Activated naive CD4-positive, alpha-beta T cell treated with anti-CD3 and anti-CD28 coated beads, Interleukin-2, amount 10 ng/mL, durations not matched to agents 7 days and 5 days (primary cell): ENCODE data around the gene YPEL4.

ENCODE experiments used
- CTCF ChIA-PET: fragments of 350-600 bp; sonication (Branson Sonifier 250); formaldehyde crosslinking; loops from one replicate; lab custom pipeline; 2021; ENCODE audit warnings: antibody characterized with exemption; lab: Charles Lee
- DNase-seq: peaks from one replicate; pipeline ENCODE4 v3.0.0-alpha.2; 2020
- H3K27ac Mint-ChIP-seq: one replicate; pipeline ENCODE4 v1.8.0; 2021; ENCODE audit warnings: mild to moderate bottlenecking, moderate library complexity, mixed read lengths
- H3K27me3 Mint-ChIP-seq: one replicate; pipeline ENCODE4 v1.8.0; 2021; ENCODE audit warnings: mild to moderate bottlenecking, mixed read lengths
- H3K36me3 Mint-ChIP-seq: one replicate; pipeline ENCODE4 v1.8.0; 2021; ENCODE audit warnings: mixed read lengths
- H3K4me1 Mint-ChIP-seq: one replicate; pipeline ENCODE4 v1.8.0; 2021; ENCODE audit warnings: mixed read lengths
- H3K4me3 Mint-ChIP-seq: one replicate; pipeline ENCODE4 v1.8.0; 2021; ENCODE audit warnings: mild to moderate bottlenecking, moderate library complexity, mixed read lengths
- H3K9me3 Mint-ChIP-seq: one replicate; pipeline ENCODE4 v1.8.0; 2021; ENCODE audit warnings: mixed read lengths

The YPEL4 gene

DNA sequence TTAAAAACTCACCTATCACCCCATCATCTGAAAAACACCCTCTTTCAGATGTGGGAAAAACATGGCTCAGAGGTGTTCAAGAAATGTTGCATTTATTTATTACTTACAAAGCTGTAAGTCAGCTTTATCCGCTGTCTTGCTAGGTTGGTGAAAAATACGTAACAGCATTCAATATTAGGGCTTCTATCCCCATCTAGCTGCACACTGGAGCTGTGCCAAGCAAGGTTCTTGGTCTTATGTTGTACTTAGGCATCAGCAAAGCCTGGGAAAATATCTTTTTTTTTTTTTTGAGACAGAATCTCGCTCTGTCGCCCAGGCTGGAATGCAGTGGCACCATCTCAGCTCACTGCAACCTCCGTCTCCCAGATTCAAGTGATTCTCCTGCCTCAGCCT, 44.7 kb downstream of the YPEL4 start:
- CTCF ChIA-PET, result interaction anchor here (0.6 to 1.6 kb wide), 4 partner anchors 37 to 191 kb away, joined by 3 to 6 read pairs (median 4); partner anchors contain the start of gene UBE2L6
- no peak for DNase-seq
- Mint-ChIP-seq H3K36me3 (no peaks in the 10 kb centered on the region), H3K4me3 (no peak overlapping the region), H3K27ac (no peak overlapping the region), H3K9me3 (no peaks in the 10 kb centered on the region), H3K4me1 (peaks cover 8% of the 10 kb centered on the region), H3K27me3 (peaks cover 29% of the 10 kb centered on the region)

DNA sequence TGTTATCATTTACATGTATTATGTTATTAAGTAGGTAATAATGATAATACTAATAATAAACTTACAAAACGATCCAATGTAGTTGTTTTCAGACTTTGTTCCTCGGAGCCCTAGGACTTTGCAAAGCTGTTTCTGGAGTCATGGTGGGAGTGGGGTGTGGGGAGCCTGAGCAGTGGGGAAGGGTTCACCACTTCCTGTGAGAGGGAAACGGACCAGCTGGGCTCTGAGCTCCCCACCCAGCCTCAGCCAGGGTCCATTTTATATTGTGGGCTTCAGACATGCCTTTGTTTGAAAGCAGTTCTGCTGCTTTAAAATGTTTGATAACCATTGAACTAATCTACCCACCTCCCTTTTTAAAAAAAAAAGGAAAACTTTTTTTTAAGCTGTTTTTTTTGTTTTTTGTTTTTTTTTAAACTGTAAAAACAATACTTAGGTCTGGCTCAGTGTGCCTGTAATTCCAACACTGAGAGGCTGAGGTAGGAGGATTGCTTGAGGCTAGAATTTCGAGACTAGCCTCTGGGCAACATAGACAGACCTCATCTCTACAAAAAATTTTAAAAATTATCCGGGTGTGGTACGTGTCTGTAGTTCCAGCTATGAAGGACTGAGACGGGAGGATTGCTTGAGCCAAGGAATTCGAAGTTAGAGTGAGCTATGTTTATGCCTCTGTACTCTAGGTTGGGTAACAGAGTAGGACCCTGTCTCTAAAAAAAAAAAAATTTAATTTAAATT, 45.2 kb downstream of the YPEL4 start:
- Mint-ChIP-seq H3K36me3 (no peaks in the 10 kb centered on the region), H3K4me1 (peaks cover 8% of the 10 kb centered on the region), H3K4me3 (no peak overlapping the region), H3K27ac (no peak overlapping the region), H3K27me3 (peaks cover 32% of the 10 kb centered on the region), H3K9me3 (no peaks in the 10 kb centered on the region)
- CTCF ChIA-PET, result interaction anchor here (0.6 to 1.6 kb wide), 4 partner anchors 37 to 191 kb away, joined by 3 to 6 read pairs (median 4); partner anchors contain the start of gene UBE2L6
- DNase-seq, result peak; percentile 25

DNA sequence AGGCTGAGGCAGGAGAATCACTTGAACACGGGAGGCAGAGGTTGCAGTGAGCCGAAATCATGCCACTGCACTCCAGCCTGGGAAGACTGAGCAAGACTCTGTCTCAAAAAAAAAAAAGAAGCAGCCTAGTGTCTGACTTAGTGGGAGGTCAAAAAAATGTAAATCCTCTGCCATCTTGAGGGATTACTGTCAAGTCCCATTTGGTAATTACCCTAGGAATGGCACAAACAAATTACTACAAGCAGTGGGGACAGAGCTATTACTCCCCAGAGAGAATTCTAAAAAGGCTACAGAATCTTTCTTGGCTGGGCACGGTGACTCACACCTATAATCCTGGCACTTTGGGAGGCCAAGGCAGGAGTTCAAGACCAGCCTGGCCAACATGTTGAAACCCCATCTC, 48.4 kb downstream of the YPEL4 start:
- CTCF ChIA-PET, result interaction anchor here (0.6 kb wide), 1 partner anchor 8 kb away, joined by 3 read pairs; no protein-coding TSS in a partner anchor
- H3K4me1 Mint-ChIP-seq, result peaks cover 8% of the 10 kb centered on the region
- H3K36me3 Mint-ChIP-seq, result no peaks in the 10 kb centered on the region
- peaks cover 58% of the 10 kb centered on the region for H3K27me3 Mint-ChIP-seq
- H3K9me3 Mint-ChIP-seq, result no peaks in the 10 kb centered on the region
- no peak for DNase-seq
- no peak overlapping the region for H3K27ac Mint-ChIP-seq
- H3K4me3 Mint-ChIP-seq, result no peak overlapping the region

DNA sequence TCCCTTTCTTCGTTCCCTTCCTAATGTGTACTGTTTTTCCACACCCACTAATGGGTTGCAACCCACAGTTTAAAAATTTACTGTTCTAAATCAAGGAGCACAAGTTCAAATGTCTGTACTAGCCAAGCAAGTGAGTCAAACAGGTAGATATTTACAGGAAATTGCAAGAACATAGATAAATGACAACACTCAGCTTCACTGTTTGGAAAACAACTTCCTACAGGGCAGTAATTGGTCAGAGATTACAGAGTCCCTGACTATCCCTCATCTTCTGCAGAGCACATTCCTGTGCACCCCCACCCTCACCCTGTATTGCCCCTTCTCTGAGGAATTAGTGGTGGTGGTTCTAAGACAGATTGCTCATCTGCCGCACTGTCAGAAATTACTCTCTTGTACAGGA, 50.3 kb downstream of the YPEL4 start:
- no peak overlapping the region for H3K4me3 Mint-ChIP-seq
- peaks cover 60% of the 10 kb centered on the region for H3K27me3 Mint-ChIP-seq
- CTCF ChIA-PET, result interaction anchor here (1.7 kb wide), 2 partner anchors 31 to 140 kb away, joined by 3 to 4 read pairs; partner anchors contain the start of gene UBE2L6

DNA sequence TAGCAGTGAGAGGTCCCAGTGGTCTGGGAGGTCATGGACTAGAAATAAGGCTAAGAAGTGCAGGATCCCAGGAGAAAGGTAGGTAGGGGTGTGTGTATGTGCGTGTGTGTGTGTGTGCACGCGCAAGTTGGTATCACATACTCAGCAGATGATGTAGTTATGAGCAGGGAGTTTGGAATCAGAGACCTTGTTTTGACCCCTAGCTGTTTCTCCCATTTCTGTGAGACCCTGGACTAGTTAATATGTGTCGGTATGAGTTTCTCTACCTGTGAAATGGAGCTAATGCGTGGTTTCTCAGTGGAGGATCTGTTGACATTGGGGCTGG, 50.9 kb downstream of the YPEL4 start:
- Mint-ChIP-seq H3K27ac (no peak overlapping the region), H3K4me3 (no peak overlapping the region), H3K9me3 (no peaks in the 10 kb centered on the region), H3K4me1 (no peaks in the 10 kb centered on the region), H3K36me3 (no peaks in the 10 kb centered on the region), H3K27me3 (peaks cover 66% of the 10 kb centered on the region)
- CTCF ChIA-PET, result interaction anchor here (1.7 kb wide), 2 partner anchors 31 to 139 kb away, joined by 3 to 4 read pairs; partner anchors contain the start of gene UBE2L6
- DNase-seq, result no peak

More for the DNA sequence above, 50.3 kb downstream of the YPEL4 start:
- no peak overlapping the region for H3K27ac Mint-ChIP-seq
- H3K4me1 Mint-ChIP-seq, result peaks cover 2% of the 10 kb centered on the region
- no peaks in the 10 kb centered on the region for H3K9me3 Mint-ChIP-seq
- no peaks in the 10 kb centered on the region for H3K36me3 Mint-ChIP-seq
- DNase-seq, result no peak

DNA sequence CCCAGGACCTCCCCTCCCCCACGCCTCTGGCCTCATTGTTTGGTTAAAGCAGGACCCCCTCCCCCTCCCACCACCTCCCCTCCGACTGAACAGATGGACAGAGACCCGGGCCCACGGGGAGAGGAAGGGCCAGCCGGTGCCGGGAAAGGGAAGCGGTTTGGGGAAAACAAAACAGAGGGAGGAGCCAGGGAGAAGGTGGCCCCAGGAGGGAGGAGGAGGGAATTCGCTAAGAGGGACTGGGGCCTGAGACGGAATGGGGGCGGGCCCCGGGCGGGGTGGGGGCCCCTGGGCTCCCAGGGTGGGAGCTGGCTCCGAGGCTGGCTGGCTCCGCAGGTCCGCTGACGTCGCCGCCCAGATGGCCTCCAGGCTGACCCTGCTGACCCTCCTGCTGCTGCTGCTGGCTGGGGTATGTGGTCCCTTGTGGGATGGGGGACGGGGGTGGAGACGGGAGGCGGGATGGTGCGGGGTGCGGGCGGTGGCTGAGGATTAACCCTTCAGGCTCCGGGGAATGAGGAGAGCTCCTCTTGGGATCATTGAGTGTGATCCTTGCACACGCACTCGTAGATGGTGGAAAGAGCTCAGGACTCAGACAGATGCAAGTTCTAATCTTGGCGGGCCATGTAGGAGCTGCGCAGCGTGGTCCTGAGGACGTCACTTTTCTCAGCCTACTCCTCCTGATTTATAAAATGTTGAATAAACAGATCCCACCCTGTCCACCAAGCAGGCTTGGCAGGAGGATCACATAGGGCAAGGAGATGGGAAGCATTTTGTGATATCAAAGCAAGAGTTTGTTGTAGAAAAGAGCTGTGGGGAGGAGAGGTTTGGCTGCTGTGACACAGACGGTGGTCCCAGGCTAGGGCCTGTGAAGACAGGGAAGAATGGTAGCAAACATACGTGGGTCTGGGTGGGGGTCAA, 51.5 kb downstream of the YPEL4 start:
- Mint-ChIP-seq H3K4me3 (no peak overlapping the region), H3K27me3 (peaks cover 71% of the 10 kb centered on the region), H3K4me1 (no peaks in the 10 kb centered on the region), H3K9me3 (no peaks in the 10 kb centered on the region), H3K27ac (no peak overlapping the region), H3K36me3 (no peaks in the 10 kb centered on the region)
- CTCF ChIA-PET, result interaction anchor here (1.7 kb wide), 1 partner anchor 138 kb away, joined by 3 read pairs; no protein-coding TSS in a partner anchor
- no peak for DNase-seq

DNA sequence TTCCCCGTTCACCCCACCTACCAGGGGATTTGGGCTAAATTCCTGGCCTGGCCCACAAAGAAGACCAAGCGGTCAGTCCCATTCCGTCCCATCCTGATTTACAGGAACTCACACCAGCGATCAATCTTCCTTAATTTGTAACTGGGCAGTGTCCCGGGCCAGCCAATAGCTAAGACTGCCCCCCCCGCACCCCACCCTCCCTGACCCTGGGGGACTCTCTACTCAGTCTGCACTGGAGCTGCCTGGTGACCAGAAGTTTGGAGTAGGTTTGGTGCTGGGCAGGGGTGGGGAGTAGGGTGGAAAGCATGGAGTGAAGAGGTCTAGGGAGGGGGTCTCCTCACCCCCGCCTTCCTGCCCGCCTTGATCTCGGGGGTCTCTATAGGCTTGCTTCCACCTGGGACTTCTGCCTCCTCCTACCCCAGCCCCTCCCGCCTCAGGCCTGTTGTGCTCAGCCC, 52.2 kb downstream of the YPEL4 start, which contains the start of gene SERPING1:
SERPING1 (plus strand) TSS at position 225 of the 455 bp plus-strand sequence. CDS start 586 bp downstream, outside the sequence.
- no peak for DNase-seq
- H3K9me3 Mint-ChIP-seq, result no peaks in the 10 kb centered on the region
- H3K4me3 Mint-ChIP-seq, result no peak within 1 kb of the TSS
- CTCF ChIA-PET, result no interaction called here
- no peak within 1 kb of the TSS for H3K27ac Mint-ChIP-seq
- no peaks in the 10 kb centered on the region for H3K36me3 Mint-ChIP-seq
- peaks cover 77% of the 10 kb centered on the region for H3K27me3 Mint-ChIP-seq
- H3K4me1 Mint-ChIP-seq, result no peaks in the 10 kb centered on the region

DNA sequence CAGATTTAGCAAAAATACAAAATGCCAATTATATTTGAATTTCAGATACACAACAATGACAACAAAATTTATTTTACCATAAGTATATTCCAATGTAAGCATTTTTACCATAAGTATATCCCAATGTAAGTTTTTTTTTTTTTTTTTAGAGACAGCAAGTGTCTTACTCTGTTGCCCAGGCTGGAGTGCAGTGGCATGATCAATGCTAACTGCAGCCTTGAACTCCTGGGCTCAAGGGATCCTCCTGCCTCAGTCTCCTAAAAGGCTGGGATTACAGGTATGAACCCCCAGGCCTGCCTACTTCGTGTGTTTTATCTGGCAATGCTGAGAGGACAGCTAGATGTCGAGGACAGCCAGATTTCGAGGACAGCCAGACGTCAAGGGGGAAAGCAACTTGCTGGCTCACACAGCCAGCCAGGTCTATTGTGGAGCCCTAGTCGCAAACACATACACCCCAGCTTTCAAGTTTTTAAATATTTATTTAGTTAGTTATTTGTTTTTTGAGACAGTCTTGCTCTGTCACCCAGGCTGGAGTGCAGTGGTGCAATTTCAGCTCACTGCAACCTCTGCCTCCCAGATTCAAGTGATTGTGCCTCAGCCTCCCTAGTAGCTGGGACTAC, 53.3 kb downstream of the YPEL4 start:
- peaks cover 74% of the 10 kb centered on the region for H3K27me3 Mint-ChIP-seq
- H3K4me1 Mint-ChIP-seq, result no peaks in the 10 kb centered on the region
- no peak overlapping the region for H3K4me3 Mint-ChIP-seq
- no peak for DNase-seq
- CTCF ChIA-PET, result interaction anchor here (1.3 kb wide), 1 partner anchor 28 kb away, joined by 4 read pairs; no protein-coding TSS in a partner anchor
- no peaks in the 10 kb centered on the region for H3K36me3 Mint-ChIP-seq
- H3K27ac Mint-ChIP-seq, result no peak overlapping the region
- no peaks in the 10 kb centered on the region for H3K9me3 Mint-ChIP-seq
